ENCODE results near the gene DTX3. TPM values are rescaled to one million over a fixed set of nuclear protein-coding genes. Genes with fewer than 3 reads are reported as not detected.
"Not testable (repeated sequence)": the region's sequence is repeated elsewhere in the genome, so short reads cannot be mapped to it uniquely, and the experiment has no call there.

DTX3 gene
- total and polyA plus RNA-seq, 4 donors: 1.1 to 3.2 (median 1.4) TPM

GRCh38 chr12:57558864-57559263 lies 45.8 kb upstream of the DTX3 start:
- TF ChIP-seq FOXA1 (IDR thresholded peaks at IDR 0.05) (no peak), ATF3 (IDR thresholded peaks at IDR 0.05) (no peak), REST (IDR thresholded peaks at IDR 0.05) (no peak), TAF1 (conservative IDR thresholded peaks at IDR 0.05) (no peak), MAX (IDR thresholded peaks at IDR 0.05) (no peak), HNF4G (IDR thresholded peaks at IDR 0.05) (no peak), SP1 (IDR thresholded peaks at IDR 0.05) (no peak), ZBTB33 (IDR thresholded peaks at IDR 0.05) (no peak), YY1 (IDR thresholded peaks at IDR 0.05) (no peak)
- Histone ChIP-seq H3K4me3 (ENCODE audit: low read depth in 1 of 3, low read length in 3 of 3) (no peak overlapping the region), H3K36me3 (ENCODE audit: control insufficient read depth in 4 of 4, insufficient read depth in 3 of 4, low read depth in 1 of 4, low read length in 3 of 4) (no peaks in the 10 kb centered on the region), H3K27ac (ENCODE audit: low read depth in 1 of 2, low read length in 2 of 2) (no peak overlapping the region), H3K27me3 (ENCODE audit: control insufficient read depth in 4 of 4, insufficient read depth in 4 of 4, low read length in 3 of 4) (no peaks in the 10 kb centered on the region), H3K9ac (ENCODE audit: low read depth in 1 of 2, low read length in 2 of 2) (no peak overlapping the region), H3K4me1 (ENCODE audit: control insufficient read depth in 4 of 4, insufficient read depth in 4 of 4, low read length in 3 of 4) (no peaks in the 10 kb centered on the region), H3K9me3 (ENCODE audit: control insufficient read depth in 4 of 4, low read length in 3 of 4) (no peaks in the 10 kb centered on the region)
- WGBS: 83% methylated on average over 4 of the region's 4 CpGs
- no peak for DNase-seq (ENCODE audit: low spot score)

- H3K36me3 ChIP-seq (ENCODE audit: control insufficient read depth in 4 of 4, insufficient read depth in 3 of 4, low read depth in 1 of 4, low read length in 3 of 4): no peaks in the 10 kb centered on the region
- H3K27me3 ChIP-seq (ENCODE audit: control insufficient read depth in 4 of 4, insufficient read depth in 4 of 4, low read length in 3 of 4): peaks cover 0 to 3% (median 0%) of the 10 kb centered on the region in 4 donors
- no peak for DNase-seq (ENCODE audit: low spot score)
- H3K4me3 ChIP-seq (ENCODE audit: low read depth in 1 of 3, low read length in 3 of 3): no peak overlapping the region
- no peaks in the 10 kb centered on the region for H3K9me3 ChIP-seq (ENCODE audit: control insufficient read depth in 4 of 4, low read length in 3 of 4)
- H3K4me1 ChIP-seq (ENCODE audit: control insufficient read depth in 4 of 4, insufficient read depth in 4 of 4, low read length in 3 of 4): no peaks in the 10 kb centered on the region
- H3K9ac ChIP-seq (ENCODE audit: low read depth in 1 of 2, low read length in 2 of 2): no peak overlapping the region
- no peak overlapping the region for H3K27ac ChIP-seq (ENCODE audit: low read depth in 1 of 2, low read length in 2 of 2)
- TF ChIP-seq GABPA (IDR thresholded peaks at IDR 0.05 in 1 of 2, conservative IDR thresholded peaks at IDR 0.05 in 1 of 2) (no peak), CTCF (IDR thresholded peaks at IDR 0.05; ENCODE audit: low read depth, low read length, missing input control) (no peak), HNF4A (conservative IDR thresholded peaks at IDR 0.05) (no peak), MAX (IDR thresholded peaks at IDR 0.05) (no peak), NR2F2 (IDR thresholded peaks at IDR 0.05) (no peak), RAD21 (IDR thresholded peaks at IDR 0.05) (no peak)
- 95% methylated on average over 2 of the region's 2 CpGs for WGBS
Observed at GRCh38 chr12:57560516-57560915, 44.1 kb upstream of the DTX3 start.

GRCh38 chr12:57561117-57561516 lies 43.5 kb upstream of the DTX3 start:
- not testable (repeated sequence) for H3K4me1 ChIP-seq (ENCODE audit: control insufficient read depth in 4 of 4, insufficient read depth in 4 of 4, low read length in 3 of 4); H3K27ac ChIP-seq (ENCODE audit: low read depth in 1 of 2, low read length in 2 of 2); H3K27me3 ChIP-seq (ENCODE audit: control insufficient read depth in 4 of 4, insufficient read depth in 4 of 4, low read length in 3 of 4); H3K9ac ChIP-seq (ENCODE audit: low read depth in 1 of 2, low read length in 2 of 2); H3K36me3 ChIP-seq (ENCODE audit: control insufficient read depth in 4 of 4, insufficient read depth in 3 of 4, low read depth in 1 of 4, low read length in 3 of 4); H3K4me3 ChIP-seq (ENCODE audit: low read depth in 1 of 3, low read length in 3 of 3); DNase-seq (ENCODE audit: low spot score); H3K9me3 ChIP-seq (ENCODE audit: control insufficient read depth in 4 of 4, low read length in 3 of 4)
- 74% methylated on average over 1 of the region's 1 CpG for WGBS
